SK-N-SH treated with all-trans-retinoic acid at 6 μM for 48 hours (cell line): ENCODE results near the gene NRXN3.

ENCODE experiments used
- GLIS3 ChIP-seq: fragments of 250-450 bp; sonication (Bioruptor Pico); IDR thresholded peaks from 2 replicates; pipeline ENCODE4 v1.5.0; 2020; ENCODE audit warnings: mild to moderate bottlenecking, moderate library complexity
- OSR1 ChIP-seq: fragments of 250-450 bp; sonication (Bioruptor Pico); IDR thresholded peaks from 2 replicates; pipeline ENCODE4 v1.8.0; 2022; ENCODE audit warnings: moderate library complexity, mild to moderate bottlenecking, inconsistent platforms
- PPARA ChIP-seq: fragments of 250-450 bp; sonication (Bioruptor Pico); IDR thresholded peaks from 2 replicates; pipeline ENCODE4 v1.5.0; 2020; ENCODE audit warnings: mild to moderate bottlenecking, borderline replicate concordance
- RARB ChIP-seq: fragments of 250-450 bp; sonication (Bioruptor Pico); IDR thresholded peaks from 2 replicates; pipeline ENCODE4 v1.8.0; 2021; ENCODE audit warnings: mild to moderate bottlenecking, moderate library complexity
- ZFP3 ChIP-seq: fragments of 250-450 bp; sonication (Bioruptor Pico); IDR thresholded peaks from 2 replicates; pipeline ENCODE4 v1.5.0; 2020; ENCODE audit warnings: mild to moderate bottlenecking, moderate library complexity
- ZFP30 ChIP-seq: fragments of 450-650 bp; formaldehyde crosslinking; IDR thresholded peaks from 2 replicates; pipeline ENCODE4 v1.5.0; 2022; ENCODE audit warnings: mild to moderate bottlenecking, moderate library complexity
- ZNF565 ChIP-seq: fragments of 450-650 bp; formaldehyde crosslinking; conservative IDR thresholded peaks from 2 replicates; pipeline ENCODE4 v1.5.0; 2020; ENCODE audit warnings: low read depth, mild to moderate bottlenecking, moderate library complexity
- TF ChIP-seq, protein P1 (sequence below): fragments of 250-450 bp; sonication (Bioruptor Pico); IDR thresholded peaks from 2 replicates; pipeline ENCODE4 v1.8.0; 2020; ENCODE audit warnings: mild to moderate bottlenecking, moderate library complexity, borderline replicate concordance
- TF ChIP-seq, protein P2 (sequence below): fragments of 250-450 bp; sonication (Bioruptor Pico); IDR thresholded peaks from 2 replicates; pipeline ENCODE4 v1.5.1; 2020; ENCODE audit warnings: low read depth, mild to moderate bottlenecking, moderate library complexity
- TF ChIP-seq, protein P3 (sequence below): fragments of 250-450 bp; sonication (Bioruptor Pico); IDR thresholded peaks from 2 replicates; pipeline ENCODE4 v1.8.0; 2021; ENCODE audit warnings: low read depth, mild to moderate bottlenecking, moderate library complexity, borderline replicate concordance

DNA sequence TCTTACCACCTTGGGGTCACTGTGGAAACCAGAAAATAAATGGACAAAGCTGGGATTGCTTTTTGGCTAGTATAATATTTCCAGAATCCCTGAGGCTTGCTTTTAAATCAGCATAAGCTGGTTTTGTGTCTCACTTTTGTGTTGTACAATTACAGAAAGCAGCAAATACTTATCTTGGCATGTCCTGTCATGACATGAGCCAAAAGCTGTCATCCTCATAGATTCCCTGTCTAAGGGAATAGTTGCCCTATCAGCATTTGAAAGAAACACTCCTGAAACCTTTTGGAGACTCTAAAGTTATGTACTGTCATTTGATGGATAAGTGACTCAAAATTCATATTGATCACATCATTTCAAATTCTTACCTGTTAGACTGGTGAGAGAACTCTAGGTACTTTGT, 987.2 kb downstream of the NRXN3 start:
- TF ChIP-seq GLIS3 (CRISPR knock-in tag) (no peak), ZFP3 (CRISPR knock-in tag) (no peak), OSR1 (no peak), PPARA (CRISPR knock-in tag) (no peak), RARB (no peak), ZNF565 (CRISPR knock-in tag) (no peak), ZFP30 (CRISPR knock-in tag) (no peak)
- TF ChIP-seq, protein P1, sequence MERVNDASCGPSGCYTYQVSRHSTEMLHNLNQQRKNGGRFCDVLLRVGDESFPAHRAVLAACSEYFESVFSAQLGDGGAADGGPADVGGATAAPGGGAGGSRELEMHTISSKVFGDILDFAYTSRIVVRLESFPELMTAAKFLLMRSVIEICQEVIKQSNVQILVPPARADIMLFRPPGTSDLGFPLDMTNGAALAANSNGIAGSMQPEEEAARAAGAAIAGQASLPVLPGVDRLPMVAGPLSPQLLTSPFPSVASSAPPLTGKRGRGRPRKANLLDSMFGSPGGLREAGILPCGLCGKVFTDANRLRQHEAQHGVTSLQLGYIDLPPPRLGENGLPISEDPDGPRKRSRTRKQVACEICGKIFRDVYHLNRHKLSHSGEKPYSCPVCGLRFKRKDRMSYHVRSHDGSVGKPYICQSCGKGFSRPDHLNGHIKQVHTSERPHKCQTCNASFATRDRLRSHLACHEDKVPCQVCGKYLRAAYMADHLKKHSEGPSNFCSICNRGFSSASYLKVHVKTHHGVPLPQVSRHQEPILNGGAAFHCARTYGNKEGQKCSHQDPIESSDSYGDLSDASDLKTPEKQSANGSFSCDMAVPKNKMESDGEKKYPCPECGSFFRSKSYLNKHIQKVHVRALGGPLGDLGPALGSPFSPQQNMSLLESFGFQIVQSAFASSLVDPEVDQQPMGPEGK (CRISPR knock-in tag), result no peak
- TF ChIP-seq, protein P2, sequence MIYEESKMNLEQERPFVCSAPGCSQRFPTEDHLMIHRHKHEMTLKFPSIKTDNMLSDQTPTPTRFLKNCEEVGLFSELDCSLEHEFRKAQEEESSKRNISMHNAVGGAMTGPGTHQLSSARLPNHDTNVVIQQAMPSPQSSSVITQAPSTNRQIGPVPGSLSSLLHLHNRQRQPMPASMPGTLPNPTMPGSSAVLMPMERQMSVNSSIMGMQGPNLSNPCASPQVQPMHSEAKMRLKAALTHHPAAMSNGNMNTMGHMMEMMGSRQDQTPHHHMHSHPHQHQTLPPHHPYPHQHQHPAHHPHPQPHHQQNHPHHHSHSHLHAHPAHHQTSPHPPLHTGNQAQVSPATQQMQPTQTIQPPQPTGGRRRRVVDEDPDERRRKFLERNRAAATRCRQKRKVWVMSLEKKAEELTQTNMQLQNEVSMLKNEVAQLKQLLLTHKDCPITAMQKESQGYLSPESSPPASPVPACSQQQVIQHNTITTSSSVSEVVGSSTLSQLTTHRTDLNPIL, result no peak
- TF ChIP-seq, protein P3, sequence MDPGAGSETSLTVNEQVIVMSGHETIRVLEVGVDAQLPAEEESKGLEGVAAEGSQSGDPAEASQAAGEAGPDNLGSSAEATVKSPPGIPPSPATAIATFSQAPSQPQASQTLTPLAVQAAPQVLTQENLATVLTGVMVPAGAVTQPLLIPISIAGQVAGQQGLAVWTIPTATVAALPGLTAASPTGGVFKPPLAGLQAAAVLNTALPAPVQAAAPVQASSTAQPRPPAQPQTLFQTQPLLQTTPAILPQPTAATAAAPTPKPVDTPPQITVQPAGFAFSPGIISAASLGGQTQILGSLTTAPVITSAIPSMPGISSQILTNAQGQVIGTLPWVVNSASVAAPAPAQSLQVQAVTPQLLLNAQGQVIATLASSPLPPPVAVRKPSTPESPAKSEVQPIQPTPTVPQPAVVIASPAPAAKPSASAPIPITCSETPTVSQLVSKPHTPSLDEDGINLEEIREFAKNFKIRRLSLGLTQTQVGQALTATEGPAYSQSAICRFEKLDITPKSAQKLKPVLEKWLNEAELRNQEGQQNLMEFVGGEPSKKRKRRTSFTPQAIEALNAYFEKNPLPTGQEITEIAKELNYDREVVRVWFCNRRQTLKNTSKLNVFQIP (CRISPR knock-in tag), result no peak
